Uterine smooth muscle cell (primary cell): Measurements from ENCODE around the gene HAPLN1. TPM values are rescaled to one million over a fixed set of nuclear protein-coding genes. Genes with fewer than 3 reads are reported as not detected.

Experiments
- total RNA-seq: library from RNA; depleted of rRNA; stranded (reverse); fragments of >200 nt; gene quantifications from 2 replicates; pipeline ENCODE4 v1.2.3, GENCODE V29; 2014

HAPLN1 gene
- 0.11 and 0.37 TPM in 2 replicates for total RNA-seq

GRCh38 chr5:83720836-83721537, at the start of gene HAPLN1:
HAPLN1 (minus strand) TSS chr5:83720855; CDS start chr5:83673523, 47,332 bp downstream.

Other genes with a start within 250 kb of the HAPLN1 start
- 151 and 513 TPM in 2 replicates for gene VCAN, start 249.1 kb downstream of the HAPLN1 start, total RNA-seq